HL-60 (cell line): ENCODE data around the gene RAPGEF4.

ENCODE experiments used
- DNase-seq, 2 experiments: peaks; one replicate each; pipeline ENCODE4 v3.0.0-alpha.2; 2010 to 2020; ENCODE audit warnings: low read depth in 1 of 2, low spot score in 1 of 2
- H3K27ac ChIP-seq: fragments of 250-450 bp; sonication (Bioruptor Pico); replicated peaks from 2 replicates; pipeline ENCODE4 v1.5.1; 2020; ENCODE audit warnings: mild to moderate bottlenecking, moderate library complexity
- H3K27me3 ChIP-seq: fragments of 250-450 bp; sonication (Bioruptor Pico); 2 replicates; pipeline ENCODE4 v1.5.1; 2021; ENCODE audit warnings: mild to moderate bottlenecking, moderate library complexity; ENCODE audit not compliant: insufficient read depth, poor library complexity, severe bottlenecking
- H3K4me3 ChIP-seq: replicated peaks from 2 replicates; pipeline ENCODE4 v1.5.1; 2011; ENCODE audit warnings: mild to moderate bottlenecking, control low read depth, low read length; ENCODE audit not compliant: insufficient read depth
- GABPA ChIP-seq: IDR thresholded peaks from 2 replicates; pipeline ENCODE4 v1.6.1; 2012; ENCODE audit warnings: low read depth
- POLR2AphosphoS5 ChIP-seq: IDR thresholded peaks from 2 replicates; pipeline ENCODE4 v1.6.1; 2012; ENCODE audit warnings: low read depth
- SPI1 ChIP-seq: IDR thresholded peaks from 2 replicates; pipeline ENCODE4 v1.6.1; 2012; ENCODE audit warnings: low read depth, mild to moderate bottlenecking, borderline replicate concordance
- TF ChIP-seq, protein P1 (sequence below): IDR thresholded peaks from one replicate; pipeline ENCODE4 v1.5.1; 2011; ENCODE audit warnings: low read length, control low read depth, inconsistent platforms; ENCODE audit not compliant: insufficient read depth
- TF ChIP-seq, protein P2 (sequence below): IDR thresholded peaks from 2 replicates; pipeline ENCODE4 v1.6.1; 2012; ENCODE audit warnings: low read depth; ENCODE audit not compliant: insufficient replicate concordance

The RAPGEF4 gene

DNA sequence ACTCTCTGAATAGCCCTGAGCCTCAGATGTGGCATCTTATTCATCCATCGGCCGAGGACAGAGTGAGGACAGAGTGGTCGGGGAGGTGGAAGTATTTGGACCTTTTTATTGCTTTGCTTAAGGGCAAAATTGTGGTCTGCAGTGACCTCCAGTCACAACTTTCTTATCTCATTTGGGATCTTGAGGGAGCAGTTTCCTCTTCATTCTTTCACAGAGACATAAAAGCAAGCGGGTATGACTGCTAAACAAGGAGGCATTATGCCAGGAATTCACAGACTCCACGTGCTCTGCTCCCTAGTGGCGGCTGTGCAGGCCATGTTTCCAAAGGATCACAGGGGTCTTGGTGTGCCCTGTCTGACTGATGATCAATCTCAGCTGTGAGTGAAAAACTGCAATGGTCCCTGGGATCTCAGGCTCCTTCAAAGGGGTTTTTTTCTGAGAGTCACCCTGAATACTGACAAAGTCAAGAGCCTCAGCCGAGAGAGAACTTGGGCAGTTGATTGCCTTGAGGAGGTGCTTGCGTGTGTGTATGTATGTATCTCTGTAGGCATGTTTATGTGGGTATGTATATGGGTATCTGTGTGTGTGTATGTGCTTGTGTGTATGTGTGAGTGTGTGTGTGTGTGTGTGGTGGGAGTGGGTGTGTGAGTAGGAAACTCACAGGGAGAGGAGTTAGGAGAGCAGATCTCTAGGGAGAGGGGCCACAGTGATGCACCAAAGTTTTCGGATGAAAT lies 47.7 kb downstream of the RAPGEF4 start:
- no peak for DNase-seq
- Histone ChIP-seq H3K27me3 (peaks cover 8% of the 10 kb centered on the region), H3K4me3 (no peak overlapping the region), H3K27ac (no peak overlapping the region)
- TF ChIP-seq POLR2AphosphoS5 (no peak), SPI1 (no peak), GABPA (no peak)
- TF ChIP-seq, protein P1, sequence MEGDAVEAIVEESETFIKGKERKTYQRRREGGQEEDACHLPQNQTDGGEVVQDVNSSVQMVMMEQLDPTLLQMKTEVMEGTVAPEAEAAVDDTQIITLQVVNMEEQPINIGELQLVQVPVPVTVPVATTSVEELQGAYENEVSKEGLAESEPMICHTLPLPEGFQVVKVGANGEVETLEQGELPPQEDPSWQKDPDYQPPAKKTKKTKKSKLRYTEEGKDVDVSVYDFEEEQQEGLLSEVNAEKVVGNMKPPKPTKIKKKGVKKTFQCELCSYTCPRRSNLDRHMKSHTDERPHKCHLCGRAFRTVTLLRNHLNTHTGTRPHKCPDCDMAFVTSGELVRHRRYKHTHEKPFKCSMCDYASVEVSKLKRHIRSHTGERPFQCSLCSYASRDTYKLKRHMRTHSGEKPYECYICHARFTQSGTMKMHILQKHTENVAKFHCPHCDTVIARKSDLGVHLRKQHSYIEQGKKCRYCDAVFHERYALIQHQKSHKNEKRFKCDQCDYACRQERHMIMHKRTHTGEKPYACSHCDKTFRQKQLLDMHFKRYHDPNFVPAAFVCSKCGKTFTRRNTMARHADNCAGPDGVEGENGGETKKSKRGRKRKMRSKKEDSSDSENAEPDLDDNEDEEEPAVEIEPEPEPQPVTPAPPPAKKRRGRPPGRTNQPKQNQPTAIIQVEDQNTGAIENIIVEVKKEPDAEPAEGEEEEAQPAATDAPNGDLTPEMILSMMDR: no peak
- TF ChIP-seq, protein P2, sequence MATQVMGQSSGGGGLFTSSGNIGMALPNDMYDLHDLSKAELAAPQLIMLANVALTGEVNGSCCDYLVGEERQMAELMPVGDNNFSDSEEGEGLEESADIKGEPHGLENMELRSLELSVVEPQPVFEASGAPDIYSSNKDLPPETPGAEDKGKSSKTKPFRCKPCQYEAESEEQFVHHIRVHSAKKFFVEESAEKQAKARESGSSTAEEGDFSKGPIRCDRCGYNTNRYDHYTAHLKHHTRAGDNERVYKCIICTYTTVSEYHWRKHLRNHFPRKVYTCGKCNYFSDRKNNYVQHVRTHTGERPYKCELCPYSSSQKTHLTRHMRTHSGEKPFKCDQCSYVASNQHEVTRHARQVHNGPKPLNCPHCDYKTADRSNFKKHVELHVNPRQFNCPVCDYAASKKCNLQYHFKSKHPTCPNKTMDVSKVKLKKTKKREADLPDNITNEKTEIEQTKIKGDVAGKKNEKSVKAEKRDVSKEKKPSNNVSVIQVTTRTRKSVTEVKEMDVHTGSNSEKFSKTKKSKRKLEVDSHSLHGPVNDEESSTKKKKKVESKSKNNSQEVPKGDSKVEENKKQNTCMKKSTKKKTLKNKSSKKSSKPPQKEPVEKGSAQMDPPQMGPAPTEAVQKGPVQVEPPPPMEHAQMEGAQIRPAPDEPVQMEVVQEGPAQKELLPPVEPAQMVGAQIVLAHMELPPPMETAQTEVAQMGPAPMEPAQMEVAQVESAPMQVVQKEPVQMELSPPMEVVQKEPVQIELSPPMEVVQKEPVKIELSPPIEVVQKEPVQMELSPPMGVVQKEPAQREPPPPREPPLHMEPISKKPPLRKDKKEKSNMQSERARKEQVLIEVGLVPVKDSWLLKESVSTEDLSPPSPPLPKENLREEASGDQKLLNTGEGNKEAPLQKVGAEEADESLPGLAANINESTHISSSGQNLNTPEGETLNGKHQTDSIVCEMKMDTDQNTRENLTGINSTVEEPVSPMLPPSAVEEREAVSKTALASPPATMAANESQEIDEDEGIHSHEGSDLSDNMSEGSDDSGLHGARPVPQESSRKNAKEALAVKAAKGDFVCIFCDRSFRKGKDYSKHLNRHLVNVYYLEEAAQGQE: no peak

DNA sequence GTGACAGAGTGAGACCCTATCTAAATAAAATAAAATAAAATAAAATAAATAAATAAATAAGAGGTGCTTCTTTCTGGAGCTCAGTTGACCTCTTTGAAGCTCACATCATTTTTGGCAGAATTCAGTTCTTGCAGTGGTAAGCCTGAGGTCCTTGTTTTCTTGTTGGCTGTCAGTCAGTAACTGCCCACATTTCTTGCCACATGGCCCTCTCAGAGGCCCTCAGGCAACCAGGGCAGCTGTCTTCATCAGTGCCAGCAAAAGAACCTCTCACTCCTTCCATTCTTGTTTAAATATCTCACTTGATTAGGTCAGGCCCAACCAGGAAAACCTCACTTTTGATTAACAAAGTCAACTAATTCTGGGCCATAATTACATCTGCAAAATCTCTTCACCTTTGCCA lies 53.2 kb downstream of the RAPGEF4 start:
- Histone ChIP-seq H3K4me3 (no peak overlapping the region), H3K27me3 (no peaks in the 10 kb centered on the region), H3K27ac (no peak overlapping the region)
- TF ChIP-seq, protein P1: no peak
- TF ChIP-seq SPI1 (no peak), POLR2AphosphoS5 (no peak), GABPA (no peak)
- TF ChIP-seq, protein P2: no peak
- DNase-seq: no peak

DNA sequence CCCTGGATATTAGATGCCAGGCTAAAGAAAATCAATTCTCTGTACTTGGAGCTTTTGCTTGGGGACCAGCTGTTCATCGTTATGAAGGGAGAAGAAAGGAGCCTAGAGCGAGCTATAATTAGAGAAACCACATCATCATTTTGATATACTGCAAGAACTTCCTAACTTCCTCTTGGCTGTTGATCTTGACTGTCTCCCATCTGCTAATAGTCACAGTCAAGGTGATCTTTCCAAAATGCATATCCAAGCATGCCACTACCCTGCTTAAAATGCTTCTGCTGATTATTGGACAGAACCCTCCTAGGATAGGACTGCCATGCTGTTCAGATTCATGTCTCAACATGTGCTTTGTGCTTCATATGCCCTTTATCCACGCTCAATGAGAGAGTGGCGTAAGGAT lies 54.8 kb downstream of the RAPGEF4 start:
- Histone ChIP-seq H3K27ac (no peak overlapping the region), H3K27me3 (no peaks in the 10 kb centered on the region), H3K4me3 (no peak overlapping the region)
- no peak for DNase-seq
- TF ChIP-seq, protein P2: no peak
- TF ChIP-seq POLR2AphosphoS5 (no peak), SPI1 (no peak)
